ENCODE results near the gene LANCL2. TPM values are rescaled to one million over a fixed set of nuclear protein-coding genes. Genes with fewer than 3 reads are reported as not detected.

Gene LANCL2
- total RNA-seq, 1 experiment from 2014 or later: 21.8 TPM

DNA sequence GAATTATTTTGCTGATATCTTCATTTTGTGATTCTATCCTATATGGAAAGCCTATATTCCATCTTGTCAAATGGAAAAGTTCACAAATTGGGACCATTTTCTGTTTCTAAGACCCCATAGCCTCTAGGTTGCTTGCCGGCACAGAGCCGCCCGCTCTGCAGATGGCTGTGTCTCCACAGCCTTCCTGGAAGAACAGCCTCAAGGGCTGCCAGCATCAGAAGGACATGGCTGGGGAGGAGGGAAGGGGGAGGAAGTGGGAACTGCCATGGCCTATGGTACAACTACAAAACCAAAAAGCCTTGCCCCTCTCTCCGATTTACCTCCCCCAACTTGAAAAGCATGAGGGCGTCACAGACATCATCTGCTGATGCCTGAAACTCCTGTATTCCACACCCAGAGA lies 75.9 kb downstream of the LANCL2 start:
- no peak overlapping the region for H3K4me3 ChIP-seq
- H3K79me2 ChIP-seq (ENCODE audit: low read depth): no peaks in the 10 kb centered on the region
- no TSS peak for BruUV-seq (replicated peaks)
- H3K4me2 ChIP-seq: no peak overlapping the region
- no peaks in the 10 kb centered on the region; the same call in 1 of the 2 replicates for H3K9me3 ChIP-seq (ENCODE audit: insufficient read depth, low read depth)
- no peak for DNase-seq
- TF ChIP-seq, protein P1, sequence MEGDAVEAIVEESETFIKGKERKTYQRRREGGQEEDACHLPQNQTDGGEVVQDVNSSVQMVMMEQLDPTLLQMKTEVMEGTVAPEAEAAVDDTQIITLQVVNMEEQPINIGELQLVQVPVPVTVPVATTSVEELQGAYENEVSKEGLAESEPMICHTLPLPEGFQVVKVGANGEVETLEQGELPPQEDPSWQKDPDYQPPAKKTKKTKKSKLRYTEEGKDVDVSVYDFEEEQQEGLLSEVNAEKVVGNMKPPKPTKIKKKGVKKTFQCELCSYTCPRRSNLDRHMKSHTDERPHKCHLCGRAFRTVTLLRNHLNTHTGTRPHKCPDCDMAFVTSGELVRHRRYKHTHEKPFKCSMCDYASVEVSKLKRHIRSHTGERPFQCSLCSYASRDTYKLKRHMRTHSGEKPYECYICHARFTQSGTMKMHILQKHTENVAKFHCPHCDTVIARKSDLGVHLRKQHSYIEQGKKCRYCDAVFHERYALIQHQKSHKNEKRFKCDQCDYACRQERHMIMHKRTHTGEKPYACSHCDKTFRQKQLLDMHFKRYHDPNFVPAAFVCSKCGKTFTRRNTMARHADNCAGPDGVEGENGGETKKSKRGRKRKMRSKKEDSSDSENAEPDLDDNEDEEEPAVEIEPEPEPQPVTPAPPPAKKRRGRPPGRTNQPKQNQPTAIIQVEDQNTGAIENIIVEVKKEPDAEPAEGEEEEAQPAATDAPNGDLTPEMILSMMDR (conservative IDR thresholded peaks at IDR 0.05): no peak
- no peak for TF ChIP-seq EZH2 (IDR thresholded peaks at IDR 0.05; ENCODE audit: low read depth)
- H3K27me3 ChIP-seq (ENCODE audit: insufficient read depth, low read depth): no peaks in the 10 kb centered on the region
- H3K36me3 ChIP-seq (ENCODE audit: low read depth): no peaks in the 10 kb centered on the region
- no peaks in the 10 kb centered on the region for H3K9me2 ChIP-seq (ENCODE audit: insufficient read depth)
- H2AFZ ChIP-seq: no peak overlapping the region
- intact Hi-C loops (cut with micrococcal nuclease; ENCODE audit: unreplicated experiment): no loop called here
- no peaks in the 10 kb centered on the region for H4K20me1 ChIP-seq (ENCODE audit: insufficient read depth)
- H3K4me1 ChIP-seq (replicated peaks; ENCODE audit: insufficient read depth): no peaks in the 10 kb centered on the region
- no peak overlapping the region for H3K27ac ChIP-seq
- 0 out of 2 replicates have a peak, but pooled peaks cover 3% of the 10 kb centered on the region for H3F3A ChIP-seq (ENCODE audit: insufficient read depth, low read depth)
- ChIA-PET CTCF (no interaction called here), POLR2A (ENCODE audit: unreplicated experiment) (no interaction called here)

DNA sequence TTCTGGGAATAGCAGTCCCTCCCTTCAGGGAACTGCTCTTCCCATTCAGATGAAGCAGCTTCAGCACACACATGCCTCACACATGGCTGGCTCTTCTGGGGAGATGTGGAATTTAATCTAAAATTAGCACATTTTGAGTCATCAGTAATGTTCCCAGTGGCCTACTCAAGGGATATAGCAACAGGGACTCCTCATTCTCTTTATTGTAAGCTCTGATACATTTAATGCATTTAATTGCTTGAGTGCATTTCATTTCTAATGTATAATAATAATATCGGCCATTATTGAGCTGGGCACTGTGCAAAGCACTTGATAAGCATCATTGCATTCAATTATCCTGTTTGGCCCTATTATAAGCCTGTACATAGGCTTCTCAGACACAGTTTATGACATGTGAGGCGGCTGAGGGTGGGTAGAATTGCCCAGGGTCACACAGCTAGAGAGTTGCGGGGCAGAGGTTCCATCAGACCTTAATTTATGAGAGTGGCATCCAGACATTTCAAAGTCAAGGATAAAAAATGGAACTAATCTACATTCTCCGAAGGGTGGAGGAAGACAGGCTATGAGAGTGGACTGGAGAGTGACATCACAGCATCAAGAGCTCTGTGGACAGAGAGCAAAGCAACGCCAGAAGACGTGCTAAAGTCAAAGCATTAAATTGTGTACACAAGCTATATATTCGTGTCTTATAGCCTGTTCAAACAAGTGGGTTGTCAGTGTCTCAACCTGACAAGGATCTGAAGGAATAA lies 76.8 kb downstream of the LANCL2 start:
- no peak overlapping the region for H3K27ac ChIP-seq
- H3K4me1 ChIP-seq (replicated peaks; ENCODE audit: insufficient read depth): no peaks in the 10 kb centered on the region
- H3K9me2 ChIP-seq (ENCODE audit: insufficient read depth): no peaks in the 10 kb centered on the region
- BruUV-seq (replicated peaks): no TSS peak
- H3K9me3 ChIP-seq (ENCODE audit: insufficient read depth, low read depth): no peaks in the 10 kb centered on the region; the same call in 1 of the 2 replicates
- no peak for DNase-seq
- intact Hi-C loops (cut with micrococcal nuclease; ENCODE audit: unreplicated experiment): no loop called here
- H3K4me2 ChIP-seq: no peak overlapping the region
- 0 out of 2 replicates have a peak, but pooled peaks cover 3% of the 10 kb centered on the region for H3F3A ChIP-seq (ENCODE audit: insufficient read depth, low read depth)
- TF ChIP-seq, protein P1 (conservative IDR thresholded peaks at IDR 0.05): no peak
- H3K79me2 ChIP-seq (ENCODE audit: low read depth): no peaks in the 10 kb centered on the region
- no peak overlapping the region for H3K4me3 ChIP-seq
- H4K20me1 ChIP-seq (ENCODE audit: insufficient read depth): no peaks in the 10 kb centered on the region; the same call in 1 of the 2 replicates
- ChIA-PET CTCF (no interaction called here), POLR2A (ENCODE audit: unreplicated experiment) (no interaction called here)
- H3K36me3 ChIP-seq (ENCODE audit: low read depth): no peaks in the 10 kb centered on the region
- H3K27me3 ChIP-seq (ENCODE audit: insufficient read depth, low read depth): no peaks in the 10 kb centered on the region
- H2AFZ ChIP-seq: no peak overlapping the region

DNA sequence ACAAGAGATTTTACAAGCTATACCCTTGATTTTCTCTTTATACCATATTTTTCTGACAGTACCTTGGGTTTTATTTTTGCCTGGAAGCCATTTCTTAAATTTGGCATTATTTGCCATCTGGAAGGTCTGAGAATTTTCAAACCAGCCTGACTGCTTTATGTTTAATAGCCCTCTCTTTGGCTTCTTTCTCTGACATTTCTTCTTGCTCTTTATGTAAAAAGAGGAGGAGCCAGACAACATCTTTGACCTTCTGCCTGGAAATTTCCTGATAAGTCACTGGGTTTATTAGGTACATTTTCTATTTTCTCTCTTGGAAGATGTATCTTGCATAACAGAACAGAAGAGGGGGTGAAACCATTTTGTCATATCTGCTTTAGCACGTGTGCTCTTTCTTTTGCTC lies 79.6 kb downstream of the LANCL2 start:
- BruUV-seq (replicated peaks): no TSS peak
- H3K4me1 ChIP-seq (replicated peaks; ENCODE audit: insufficient read depth): no peaks in the 10 kb centered on the region
- no peaks in the 10 kb centered on the region for H3K36me3 ChIP-seq (ENCODE audit: low read depth)
- no peak overlapping the region for H3K4me2 ChIP-seq
- no peak overlapping the region for H3K27ac ChIP-seq
- no peaks in the 10 kb centered on the region for H3K79me2 ChIP-seq (ENCODE audit: low read depth)
- CTCF ChIA-PET: no interaction called here
- 0 out of 2 replicates have a peak, but pooled peaks cover 3% of the 10 kb centered on the region for H3F3A ChIP-seq (ENCODE audit: insufficient read depth, low read depth)
- H3K4me3 ChIP-seq: no peak overlapping the region
- no peak for DNase-seq
- TF ChIP-seq, protein P1 (conservative IDR thresholded peaks at IDR 0.05): no peak
- no peak for TF ChIP-seq EZH2 (IDR thresholded peaks at IDR 0.05; ENCODE audit: low read depth)
- no peaks in the 10 kb centered on the region for H3K9me2 ChIP-seq (ENCODE audit: insufficient read depth)
- no peaks in the 10 kb centered on the region; the same call in 1 of the 2 replicates for H3K9me3 ChIP-seq (ENCODE audit: insufficient read depth, low read depth)
- no peaks in the 10 kb centered on the region; the same call in 1 of the 2 replicates for H4K20me1 ChIP-seq (ENCODE audit: insufficient read depth)
- POLR2A ChIA-PET (ENCODE audit: unreplicated experiment): no interaction called here
- intact Hi-C loops (cut with micrococcal nuclease; ENCODE audit: unreplicated experiment): no loop called here
- H3K27me3 ChIP-seq (ENCODE audit: insufficient read depth, low read depth): no peaks in the 10 kb centered on the region
- H2AFZ ChIP-seq: no peak overlapping the region

All from PC-9 (cell line).